NT2/D1 (cell line): ENCODE results near the gene SLC41A3.

Experiments used
- SUZ12 ChIP-seq: IDR thresholded peaks from 2 replicates; pipeline ENCODE4 v1.6.1; 2011; ENCODE audit not compliant: insufficient read length, insufficient read depth; ENCODE audit errors: extremely low read depth
- YY1 ChIP-seq: IDR thresholded peaks from 2 replicates; pipeline ENCODE4 v1.6.1; 2011; ENCODE audit not compliant: insufficient read length, insufficient read depth
- ZNF274 ChIP-seq: IDR thresholded peaks from 2 replicates; pipeline ENCODE4 v1.6.1; 2011; ENCODE audit warnings: mild to moderate bottlenecking, low read depth, low read length

DNA sequence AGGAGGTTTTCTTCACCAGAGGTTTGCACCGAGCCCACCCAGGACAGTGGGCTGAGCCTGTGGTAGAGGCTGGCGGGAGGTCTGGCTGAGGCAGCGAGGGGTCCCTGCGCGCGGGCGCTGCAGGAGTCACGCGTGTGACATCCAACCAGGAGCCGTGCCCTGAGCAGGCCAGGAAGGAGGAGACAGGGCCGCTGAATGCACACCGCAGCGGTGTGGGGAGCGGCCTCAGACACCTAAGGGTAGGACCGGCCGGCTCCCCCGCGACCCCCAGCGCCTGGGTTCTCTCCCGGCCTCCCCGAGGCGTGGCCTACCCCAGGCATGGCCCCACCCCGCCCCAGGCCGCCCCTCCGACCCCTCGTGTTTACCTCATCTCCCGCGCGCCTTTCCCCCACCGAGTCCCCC lies 412 bp downstream of the SLC41A3 start:
- TF ChIP-seq SUZ12, result no peak
- TF ChIP-seq YY1, result no peak
- TF ChIP-seq ZNF274, result no peak
